ENCODE results near the gene SLC6A20. TPM values are rescaled to one million over a fixed set of nuclear protein-coding genes. Genes with fewer than 3 reads are reported as not detected.

SLC6A20 gene
- total RNA-seq, 1 experiment from 2014 or later = 0.09 TPM

DNA sequence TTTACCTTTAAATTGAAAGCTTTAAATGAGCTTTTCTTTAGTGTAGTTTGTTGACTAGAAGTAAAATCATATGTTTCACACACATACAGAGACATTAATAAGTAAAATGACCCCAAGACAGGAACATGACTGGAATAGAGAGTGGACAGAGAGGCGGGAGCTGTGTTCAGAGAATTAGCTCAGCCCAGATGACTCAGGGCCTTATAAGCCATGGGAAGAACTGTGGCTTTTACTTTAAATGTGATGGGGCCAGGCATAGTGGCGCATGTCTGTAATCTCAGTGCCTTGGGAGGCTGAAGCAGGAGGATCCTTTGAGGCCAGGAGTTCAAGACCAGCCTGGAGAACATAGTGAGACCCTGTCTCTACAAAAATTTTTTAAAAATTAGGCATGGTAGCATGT is 80.4 kb downstream of the SLC6A20 start:
- WGBS (ENCODE audit: extremely low coverage, insufficient read length, low lambda C conversion rate) = no CpG with 5 or more reads among the region's 2 CpGs
- Histone ChIP-seq H3K9me3 (ENCODE audit: control insufficient read depth, low read depth, low read length) (no peaks in the 10 kb centered on the region), H3T11ph (ENCODE audit: low read length) (no peak overlapping the region), H3K23ac (ENCODE audit: insufficient read length, low read depth, low read length) (no peak overlapping the region), H4K20me1 (ENCODE audit: control insufficient read depth, insufficient read depth, insufficient read length) (peaks cover 2% of the 10 kb centered on the region), H4K91ac (ENCODE audit: insufficient read length, low read depth, low read length) (no peak overlapping the region), H4K8ac (replicated peaks; ENCODE audit: insufficient read length, low read depth, low read length) (no peak overlapping the region), H3K9ac (ENCODE audit: extremely low read depth, insufficient read length, low read length) (no peak overlapping the region), H3K4me2 (ENCODE audit: insufficient read depth, insufficient read length, low read length) (no peak overlapping the region), H3K79me1 (ENCODE audit: insufficient read depth, low read depth, low read length, poor library complexity, severe bottlenecking) (peaks cover 2% of the 10 kb centered on the region), H3K79me2 (ENCODE audit: insufficient read depth, low read length) (no peaks in the 10 kb centered on the region), H2BK5ac (ENCODE audit: insufficient read length, low read length) (no peak overlapping the region), H2AK5ac (ENCODE audit: insufficient read length, low read length) (no peak overlapping the region), H3K4ac (ENCODE audit: low read depth, low read length) (no peak overlapping the region), H4K5ac (ENCODE audit: insufficient read length, low read depth, low read length) (no peak overlapping the region), H3K27ac (ENCODE audit: insufficient read length, low read depth, low read length) (no peak overlapping the region), H2BK120ac (ENCODE audit: low read depth, low read length, poor library complexity, severe bottlenecking) (no peak overlapping the region), H3K18ac (ENCODE audit: insufficient read length, low read depth, low read length) (no peak overlapping the region), H2BK20ac (ENCODE audit: low read depth, low read length, poor library complexity, severe bottlenecking) (no peak overlapping the region), H3K14ac (ENCODE audit: insufficient read depth, low read length) (no peak overlapping the region), H3K56ac (ENCODE audit: insufficient read length, low read depth, low read length) (no peak overlapping the region), H3K4me1 (ENCODE audit: insufficient read depth, low read length) (no peaks in the 10 kb centered on the region; the same call in 1 of the 2 replicates), H2BK15ac (ENCODE audit: low read depth, low read length) (no peak overlapping the region), H2AFZ (ENCODE audit: low read length) (no peak overlapping the region), H2BK12ac (ENCODE audit: insufficient read length, low read depth, low read length) (no peak overlapping the region), H3K27me3 (ENCODE audit: insufficient read depth, low read length) (no peaks in the 10 kb centered on the region), H3K23me2 (ENCODE audit: insufficient read length, low read depth, low read length, poor library complexity, severe bottlenecking) (no peaks in the 10 kb centered on the region)
- DNase-seq = no peak
- Mint-ChIP-seq H3K9me3 (no peaks in the 10 kb centered on the region), H3K27me3 (ENCODE audit: low read depth) (no peaks in the 10 kb centered on the region), H3K27ac (peak overlapping the region in 1 of 3 experiments; percentile 15; a peak in 2 of 7 replicates), H3K4me3 (no peak overlapping the region), H3K4me1 (peaks cover 0 to 3% of the 10 kb centered on the region in 2 experiments; a peak in 1 of 4 replicates), H3K36me3 (ENCODE audit: insufficient read depth in 1 of 3, low read depth in 3 of 3) (peaks cover 13 to 53% (median 49%) of the 10 kb centered on the region in 3 experiments; a peak in 6 of 7 replicates)
- TF ChIP-seq, protein P1, sequence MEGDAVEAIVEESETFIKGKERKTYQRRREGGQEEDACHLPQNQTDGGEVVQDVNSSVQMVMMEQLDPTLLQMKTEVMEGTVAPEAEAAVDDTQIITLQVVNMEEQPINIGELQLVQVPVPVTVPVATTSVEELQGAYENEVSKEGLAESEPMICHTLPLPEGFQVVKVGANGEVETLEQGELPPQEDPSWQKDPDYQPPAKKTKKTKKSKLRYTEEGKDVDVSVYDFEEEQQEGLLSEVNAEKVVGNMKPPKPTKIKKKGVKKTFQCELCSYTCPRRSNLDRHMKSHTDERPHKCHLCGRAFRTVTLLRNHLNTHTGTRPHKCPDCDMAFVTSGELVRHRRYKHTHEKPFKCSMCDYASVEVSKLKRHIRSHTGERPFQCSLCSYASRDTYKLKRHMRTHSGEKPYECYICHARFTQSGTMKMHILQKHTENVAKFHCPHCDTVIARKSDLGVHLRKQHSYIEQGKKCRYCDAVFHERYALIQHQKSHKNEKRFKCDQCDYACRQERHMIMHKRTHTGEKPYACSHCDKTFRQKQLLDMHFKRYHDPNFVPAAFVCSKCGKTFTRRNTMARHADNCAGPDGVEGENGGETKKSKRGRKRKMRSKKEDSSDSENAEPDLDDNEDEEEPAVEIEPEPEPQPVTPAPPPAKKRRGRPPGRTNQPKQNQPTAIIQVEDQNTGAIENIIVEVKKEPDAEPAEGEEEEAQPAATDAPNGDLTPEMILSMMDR (conservative IDR thresholded peaks at IDR 0.05) = no peak
